Stomach (tissue), 9 donors: ENCODE results near the gene TDRD12. TPM values are rescaled to one million over a fixed set of nuclear protein-coding genes. Genes with fewer than 3 reads are reported as not detected.
A peak's percentile ranks its signal among the peaks of the same experiment; 100 is the strongest.

Experiments
- DNase-seq, 2 donors: peaks; one replicate each; pipeline versions ENCODE4 v3.0.0 to v3.0.0-alpha.2; 2013 to 2019
- H3K27ac ChIP-seq, 5 donors: fragments of 200-600 bp in 4 of 5; sonication (generic) in 4 of 5; one replicate each; pipeline ENCODE4 v1.5.1; 2013 to 2019; ENCODE audit warnings: mild to moderate bottlenecking in 1 of 5, moderate library complexity in 1 of 5
- H3K27me3 ChIP-seq, 3 donors: fragments of 200-600 bp; sonication (generic); one replicate each; pipeline ENCODE4 v1.5.1; 2017 to 2019; ENCODE audit warnings: mixed run types in 1 of 3
- H3K36me3 ChIP-seq, 4 donors: fragments of 200-600 bp; sonication (generic); 1 replicate in 3 of 4; 2 replicates in 1 of 4; pipeline ENCODE4 v1.5.1; 2016 to 2019
- H3K4me1 ChIP-seq, 4 donors: fragments of 200-600 bp; sonication (generic); one replicate each; pipeline ENCODE4 v1.5.1; 2016 to 2019
- H3K4me3 ChIP-seq, 4 donors: fragments of 200-600 bp; sonication (generic) in 3 of 4; one replicate each; pipeline ENCODE4 v1.5.1; 2016 to 2019; ENCODE audit warnings: mild to moderate bottlenecking in 1 of 4
- H3K9me3 ChIP-seq, 4 donors: fragments of 200-600 bp; sonication (generic); one replicate each; pipeline ENCODE4 v1.5.1; 2016 to 2019
- EP300 ChIP-seq: sonication (generic); formaldehyde crosslinking; IDR thresholded peaks from one replicate; pipeline ENCODE4 v1.6.1; 2017; ENCODE audit warnings: antibody characterized with exemption
- POLR2A ChIP-seq, 4 donors: fragments of 450-650 bp; IDR thresholded peaks; one replicate each; pipeline ENCODE4 v1.6.1; 2016; ENCODE audit warnings: antibody characterized with exemption in 4 of 4, control low read depth in 2 of 4, mild to moderate bottlenecking in 1 of 4, moderate library complexity in 1 of 4
- POLR2AphosphoS5 ChIP-seq, 3 donors: sonication (generic); formaldehyde crosslinking; IDR thresholded peaks; one replicate each; pipeline ENCODE4 v1.6.1; 2016; ENCODE audit warnings: antibody characterized with exemption in 3 of 3
- WGBS, 5 donors: extraction: QIAGEN DNeasy Blood & Tissue Kit in 3 of 5; methylation state at CpG; one replicate each; pipeline versions ENCODE4 v1.1.5 to v1.1.7; 2013 to 2018; 5-methylcytosine and 5-hydroxymethylcytosine counted together
- intact Hi-C: fragments of 100-400 bp; cut with DNase I; formaldehyde crosslinking; loops from one replicate; pipeline ENCODE4 v1.15.1; 2023; ENCODE audit warnings: low total_unique reads
- polyA plus RNA-seq, 3 donors: library from polyadenylated mRNA; stranded (reverse); fragments of 200-250 nt; gene quantifications; one replicate each; pipeline ENCODE4 v1.2.3, GENCODE V29; 2013
- small RNA-seq, 4 donors: library from RNA; depleted of rRNA; stranded (forward); fragments of <200 nt; gene quantifications; one replicate each; pipeline ENCODE3, GENCODE V24; 2016
- total RNA-seq, 5 donors: library from RNA; depleted of rRNA; stranded (reverse); fragments of >200 nt; gene quantifications; one replicate each; pipeline versions ENCODE4 v1.1.0 to v1.2.3, GENCODE V29; 2014 to 2016
- TF ChIP-seq, protein P1 (sequence below), 7 experiments: fragments of 450-650 bp in 4 of 7; fragments of 200-600 bp in 3 of 7; sonication (generic) in 3 of 7; IDR thresholded peaks; one replicate each; pipeline ENCODE4 v1.5.1; 2016 to 2019; ENCODE audit warnings: antibody characterized with exemption in 7 of 7, control low read depth in 2 of 7, mild to moderate bottlenecking in 1 of 7
- donor health status: healthy with polysubstance abuse.
- donor health status: Bipolar disorder and iron deficiency.
- donor health status: healthy.

The TDRD12 gene
- total and polyA plus RNA-seq, 8 donors = 0.03 to 0.73 TPM; not detected in 6

DNA sequence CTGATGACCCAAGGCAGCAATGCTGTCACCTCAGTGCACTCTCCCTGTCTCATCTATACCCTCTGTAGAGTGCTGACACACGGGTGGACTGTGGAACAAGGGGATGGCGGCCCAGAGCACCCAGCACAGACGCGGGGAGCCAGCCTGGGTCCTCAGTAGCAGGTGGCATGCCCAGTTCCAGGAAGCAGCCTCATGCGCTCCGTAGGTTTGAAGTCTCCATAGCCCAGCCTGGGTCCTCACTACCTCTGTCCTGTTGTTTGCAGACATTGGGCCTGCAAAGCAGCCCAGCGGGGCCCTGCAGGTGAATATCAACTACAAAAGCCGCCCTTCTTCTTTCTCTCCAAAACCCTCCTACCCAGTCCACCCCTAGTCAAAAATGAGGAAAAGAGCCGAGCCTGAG lies 155.0 kb downstream of the TDRD12 start:
- Histone ChIP-seq H3K27ac (no peak overlapping the region), H3K27me3 (no peaks in the 10 kb centered on the region), H3K36me3 (peaks cover 3 to 36% (median 26%) of the 10 kb centered on the region in 4 donors), H3K9me3 (no peaks in the 10 kb centered on the region), H3K4me3 (no peak overlapping the region), H3K4me1 (no peaks in the 10 kb centered on the region)
- no peak for DNase-seq
- no peak for TF ChIP-seq EP300
- TF ChIP-seq, protein P1, sequence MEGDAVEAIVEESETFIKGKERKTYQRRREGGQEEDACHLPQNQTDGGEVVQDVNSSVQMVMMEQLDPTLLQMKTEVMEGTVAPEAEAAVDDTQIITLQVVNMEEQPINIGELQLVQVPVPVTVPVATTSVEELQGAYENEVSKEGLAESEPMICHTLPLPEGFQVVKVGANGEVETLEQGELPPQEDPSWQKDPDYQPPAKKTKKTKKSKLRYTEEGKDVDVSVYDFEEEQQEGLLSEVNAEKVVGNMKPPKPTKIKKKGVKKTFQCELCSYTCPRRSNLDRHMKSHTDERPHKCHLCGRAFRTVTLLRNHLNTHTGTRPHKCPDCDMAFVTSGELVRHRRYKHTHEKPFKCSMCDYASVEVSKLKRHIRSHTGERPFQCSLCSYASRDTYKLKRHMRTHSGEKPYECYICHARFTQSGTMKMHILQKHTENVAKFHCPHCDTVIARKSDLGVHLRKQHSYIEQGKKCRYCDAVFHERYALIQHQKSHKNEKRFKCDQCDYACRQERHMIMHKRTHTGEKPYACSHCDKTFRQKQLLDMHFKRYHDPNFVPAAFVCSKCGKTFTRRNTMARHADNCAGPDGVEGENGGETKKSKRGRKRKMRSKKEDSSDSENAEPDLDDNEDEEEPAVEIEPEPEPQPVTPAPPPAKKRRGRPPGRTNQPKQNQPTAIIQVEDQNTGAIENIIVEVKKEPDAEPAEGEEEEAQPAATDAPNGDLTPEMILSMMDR (IDR thresholded peaks at IDR 0.05) = no peak
- no peak for TF ChIP-seq POLR2A (IDR thresholded peaks at IDR 0.05)
- TF ChIP-seq POLR2AphosphoS5 (IDR thresholded peaks at IDR 0.05) = no peak
- intact Hi-C loops = no loop called here
- 74 to 87% (median 84%) methylated on average over 8 to 9 of the region's 9 CpGs for WGBS, 5 donors

DNA sequence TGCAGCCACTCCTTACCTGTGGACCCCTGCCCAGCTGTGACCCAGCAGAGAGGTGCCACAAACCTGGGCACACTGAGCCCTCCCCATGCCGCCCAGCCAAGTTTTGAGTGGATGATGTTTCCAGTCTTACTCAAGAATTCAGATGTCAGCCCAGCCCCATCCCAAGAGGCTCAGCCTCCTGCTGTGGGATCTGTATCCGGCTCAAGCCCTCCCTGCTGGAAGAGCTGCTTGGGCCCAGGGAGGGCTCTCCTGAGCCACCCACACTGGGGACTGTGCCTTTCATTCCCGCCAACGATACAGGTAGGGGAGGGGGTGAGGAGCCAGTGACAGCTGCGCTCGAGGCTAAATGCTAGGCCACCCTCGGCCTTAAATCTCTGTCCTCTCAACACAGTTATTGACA lies 155.9 kb downstream of the TDRD12 start:
- DNase-seq = no peak
- H3K27ac ChIP-seq = no peak overlapping the region

DNA sequence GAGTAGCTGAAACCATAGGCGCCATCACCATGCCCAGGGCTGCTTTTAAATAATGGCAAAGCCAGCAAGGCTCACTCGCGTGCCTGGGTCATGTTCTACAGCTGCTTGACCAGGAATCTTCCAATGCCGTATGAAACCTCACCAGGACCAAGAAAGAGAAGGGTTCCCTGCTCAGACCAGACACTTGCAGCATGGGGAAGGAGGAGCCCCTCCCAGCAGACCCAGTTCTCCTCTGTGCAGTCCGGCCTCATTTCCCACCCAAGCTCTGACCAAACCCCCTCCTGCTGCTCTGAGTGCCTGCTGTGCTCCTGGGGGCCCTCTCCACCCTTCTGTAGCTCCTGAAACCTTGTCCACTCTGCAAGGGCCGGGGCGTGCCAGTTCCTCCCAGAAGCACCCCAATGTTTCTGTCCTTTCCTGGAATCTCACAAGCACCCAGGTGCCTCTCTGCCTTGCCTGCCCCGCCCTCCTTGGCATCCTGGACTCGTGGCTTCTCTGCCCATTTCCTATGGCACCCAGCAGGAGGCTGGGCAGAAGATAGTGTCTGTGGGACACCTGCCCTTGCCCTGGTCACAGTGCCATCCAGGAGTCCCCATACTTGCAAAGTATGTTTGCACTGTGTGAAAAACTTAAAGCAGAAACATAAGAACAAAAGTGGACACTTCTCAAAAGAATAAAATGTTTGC lies 156.8 kb downstream of the TDRD12 start:
- Histone ChIP-seq H3K36me3 (peaks cover 3 to 54% (median 38%) of the 10 kb centered on the region in 4 donors), H3K27me3 (no peaks in the 10 kb centered on the region), H3K27ac (no peak overlapping the region), H3K4me1 (no peaks in the 10 kb centered on the region), H3K9me3 (no peaks in the 10 kb centered on the region), H3K4me3 (no peak overlapping the region)
- TF ChIP-seq EP300 = no peak
- TF ChIP-seq POLR2AphosphoS5 (IDR thresholded peaks at IDR 0.05) = no peak
- TF ChIP-seq, protein P1 (IDR thresholded peaks at IDR 0.05) = no peak
- no peak for TF ChIP-seq POLR2A (IDR thresholded peaks at IDR 0.05)
- peak in 1 of 2 donors; percentile 17 for DNase-seq
- 73 to 87% (median 85%) methylated on average over 9 of the region's 9 CpGs for WGBS, 5 donors
- intact Hi-C loops = no loop called here

More for the DNA sequence above, 155.9 kb downstream of the TDRD12 start:
- intact Hi-C loops = no loop called here
- WGBS, 5 donors = 72 to 86% (median 75%) methylated on average over 5 to 7 of the region's 7 CpGs
- Histone ChIP-seq H3K27me3 (no peaks in the 10 kb centered on the region), H3K4me3 (no peak overlapping the region), H3K36me3 (peaks cover 3 to 44% (median 34%) of the 10 kb centered on the region in 4 donors), H3K9me3 (no peaks in the 10 kb centered on the region), H3K4me1 (no peaks in the 10 kb centered on the region)
- TF ChIP-seq, protein P1 (IDR thresholded peaks at IDR 0.05) = no peak
- TF ChIP-seq POLR2AphosphoS5 (IDR thresholded peaks at IDR 0.05) (no peak), POLR2A (IDR thresholded peaks at IDR 0.05) (no peak), EP300 (no peak)

DNA sequence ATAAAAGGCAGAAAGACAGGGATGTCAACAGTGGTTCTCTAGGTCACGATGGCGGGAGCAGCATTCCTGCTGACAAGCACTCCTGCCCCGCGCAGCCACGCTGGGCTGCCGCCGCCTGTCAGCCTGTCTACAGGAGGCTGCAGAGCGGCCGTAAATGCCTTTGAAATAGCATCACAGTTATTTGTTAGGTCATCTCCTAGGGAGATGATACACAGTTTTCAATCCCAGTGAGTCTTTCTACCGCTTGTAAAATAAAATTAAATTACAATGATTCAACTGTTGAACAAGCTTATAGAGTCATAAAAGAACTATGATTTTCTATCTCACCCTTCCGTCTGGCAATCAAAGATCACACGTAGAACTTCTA lies 157.3 kb downstream of the TDRD12 start:
- Histone ChIP-seq H3K4me3 (no peak overlapping the region), H3K36me3 (peaks cover 3 to 59% (median 44%) of the 10 kb centered on the region in 4 donors), H3K27me3 (no peaks in the 10 kb centered on the region), H3K4me1 (no peaks in the 10 kb centered on the region), H3K9me3 (no peaks in the 10 kb centered on the region), H3K27ac (no peak overlapping the region)
- TF ChIP-seq EP300 = no peak
- TF ChIP-seq POLR2AphosphoS5 (IDR thresholded peaks at IDR 0.05) = no peak
- TF ChIP-seq, protein P1 (IDR thresholded peaks at IDR 0.05) = no peak
- TF ChIP-seq POLR2A (IDR thresholded peaks at IDR 0.05) = no peak
- no peak for DNase-seq
- whole genome bisulfite sequencing, 5 donors = 80 to 90% (median 86%) methylated on average over 12 of the region's 12 CpGs
- intact Hi-C loops = no loop called here

Small RNAs within 50 kb of the gene (small RNA-seq; reads per million reads assigned to genes)
- 0 reads per million in 4 donors for gene RN7SKP22

Other genes with a start within 250 kb of the TDRD12 start
- 100 to 1,000 TPM in 2 of 5 donors, 10 to 100 TPM in 2, 1 to 10 TPM in 1; 4.6 to 162 (median 47.0) TPM for gene PDCD5, start 138.6 kb upstream of the TDRD12 start, total RNA-seq
- 100 to 1,000 TPM in 2 of 3 donors, 10 to 100 TPM in 1; 79.1 to 182 (median 123) TPM for gene PDCD5, start 138.6 kb upstream of the TDRD12 start, polyA plus RNA-seq
- 10 to 100 TPM; 19.8 to 61.7 (median 33.3) TPM for gene ANKRD27, start 44.6 kb upstream of the TDRD12 start, total RNA-seq
- gene ANKRD27, start 44.6 kb upstream of the TDRD12 start, polyA plus RNA-seq = 10 to 100 TPM in 2 of 3 donors, 1 to 10 TPM in 1; 8.8 to 14.1 (median 10.5) TPM
- gene RGS9BP, start 43.9 kb upstream of the TDRD12 start, total RNA-seq = 1 to 10 TPM in 1 of 5 donors, under 1 TPM in 1, not detected in 3; 0.73 to 1.2 TPM
- under 1 TPM; 0.15 to 0.19 (median 0.18) TPM for gene RGS9BP, start 43.9 kb upstream of the TDRD12 start, polyA plus RNA-seq
- gene NUDT19, start 27.9 kb upstream of the TDRD12 start, total RNA-seq = 10 to 100 TPM in 2 of 5 donors, 1 to 10 TPM in 2, not detected in 1; 2.0 to 19.2 (median 9.3) TPM
- gene NUDT19, start 27.9 kb upstream of the TDRD12 start, polyA plus RNA-seq = 1 to 10 TPM; 6.9 to 8.8 (median 7.8) TPM
- 1 to 10 TPM in 1 of 5 donors, not detected in 4; 2.4 TPM for gene SLC7A9, start 150.0 kb downstream of the TDRD12 start, total RNA-seq
- under 1 TPM in 1 of 3 donors, not detected in 2; 0.58 TPM for gene SLC7A9, start 150.0 kb downstream of the TDRD12 start, polyA plus RNA-seq